HG02642 (cell line): ENCODE measurements around the gene MEF2D.

Experiments
- ATAC-seq: cut with Tn5 transposase; IDR thresholded peaks from one replicate; pipeline ENCODE4 v1.9.1; 2021; ENCODE audit warnings: mild to moderate bottlenecking; ENCODE audit not compliant: unreplicated experiment, poor library complexity

The MEF2D gene

GRCh38 chr1:156502391-156502893, 1.9 kb upstream of the MEF2D start:
- ATAC-seq: no peak

GRCh38 chr1:156500793-156501506, 375 bp upstream of the MEF2D start:
- peak; percentile 54 for ATAC-seq

GRCh38 chr1:156499842-156500542, 583 bp downstream of the MEF2D start:
- peak; percentile 8 for ATAC-seq

GRCh38 chr1:156499194-156499841, 1.3 kb downstream of the MEF2D start:
- ATAC-seq: no peak

- ATAC-seq: no peak
Observed at GRCh38 chr1:156498432-156499193, 2.0 kb downstream of the MEF2D start.

GRCh38 chr1:156497743-156498431, 2.7 kb downstream of the MEF2D start:
- no peak for ATAC-seq

GRCh38 chr1:156497078-156497742, 3.4 kb downstream of the MEF2D start:
- ATAC-seq: no peak

- no peak for ATAC-seq
Observed at GRCh38 chr1:156496211-156496761, 4.3 kb downstream of the MEF2D start.

- ATAC-seq: no peak
Observed at GRCh38 chr1:156495401-156496140, 5.0 kb downstream of the MEF2D start.

- no peak for ATAC-seq
Observed at GRCh38 chr1:156494309-156494895, 6.2 kb downstream of the MEF2D start.

- ATAC-seq: no peak
Observed at GRCh38 chr1:156493742-156494141, 6.8 kb downstream of the MEF2D start.

GRCh38 chr1:156493154-156493631, 7.4 kb downstream of the MEF2D start:
- no peak for ATAC-seq

GRCh38 chr1:156492591-156493080, 7.9 kb downstream of the MEF2D start:
- no peak for ATAC-seq

GRCh38 chr1:156492013-156492590, 8.5 kb downstream of the MEF2D start:
- ATAC-seq: no peak

GRCh38 chr1:156491151-156491949, 9.2 kb downstream of the MEF2D start:
- no peak for ATAC-seq

- ATAC-seq: no peak
Observed at GRCh38 chr1:156490401-156491032, 10.1 kb downstream of the MEF2D start.
